K562 (cell line): ENCODE data around the gene ZFYVE27. TPM values are rescaled to one million over a fixed set of nuclear protein-coding genes. Genes with fewer than 3 reads are reported as not detected.

ENCODE experiments used
- DNMT1 ChIP-seq: fragments of 450-650 bp; IDR thresholded peaks from 2 replicates; pipeline ENCODE4 v1.6.1; 2016; ENCODE audit warnings: antibody characterized with exemption, mild to moderate bottlenecking
- MGA ChIP-seq: fragments of 450-650 bp; IDR thresholded peaks from 2 replicates; pipeline ENCODE4 v1.6.1; 2016; ENCODE audit warnings: mild to moderate bottlenecking, moderate library complexity
- NFIX ChIP-seq: fragments of 250-450 bp; sonication (Bioruptor Pico); IDR thresholded peaks from 2 replicates; pipeline ENCODE4 v1.4.0; 2020; ENCODE audit warnings: low read depth, mild to moderate bottlenecking, moderate library complexity
- TCF7L2 ChIP-seq: fragments of 150-350 bp; IDR thresholded peaks from 2 replicates; pipeline ENCODE4 v1.6.1; 2016; ENCODE audit warnings: low read depth, mild to moderate bottlenecking, low read length, moderate library complexity
- polyA plus RNA-seq, 8 experiments: library from polyadenylated mRNA; depleted of rRNA in 4 of 8; stranded (reverse) in 5 of 8; unstranded in 3 of 8; fragments of >200 nt; fragmentation: Nextera tagmentation in 2 of 8; fragmentation: Illumina TruSeq in 1 of 8; extraction: Ambion mirVana in 2 of 8; extraction: Trizol in 1 of 8; gene quantifications; 2 replicates each; pipeline versions ENCODE4 v1.2.1 to v1.2.3, GENCODE V29; 2011 to 2014; ENCODE audit warnings: inconsistent platforms in 1 of 8, missing spikeins in 1 of 8
- total RNA-seq, 7 experiments: library from RNA; depleted of rRNA in 6 of 7; stranded (reverse); fragments of >200 nt in 6 of 7; fragmentation: Illumina TruSeq in 2 of 7; extraction: Trizol in 2 of 7; gene quantifications; 2 replicates each; pipeline versions ENCODE4 v1.2.1 to v1.2.3, GENCODE V29; 2011 to 2021; ENCODE audit warnings: low replicate concordance in 1 of 7
- TF ChIP-seq, protein P1 (sequence below): fragments of 250-450 bp; sonication (Bioruptor Pico); IDR thresholded peaks from 2 replicates; pipeline ENCODE4 v1.8.0; 2021; ENCODE audit warnings: moderate library complexity, mild to moderate bottlenecking, inconsistent platforms

ZFYVE27 gene
- total and polyA plus RNA-seq, 9 of the 15 experiments (the other 6 are each of a cell fraction or from before 2014, with no cell fraction given), result 0.81 to 21.9 (median 15.3) TPM

GRCh38 chr10:97788552-97789442 lies 51.9 kb downstream of the ZFYVE27 start (continued):
- TF ChIP-seq MGA, result no peak
- no peak for TF ChIP-seq DNMT1
- TF ChIP-seq, protein P1, sequence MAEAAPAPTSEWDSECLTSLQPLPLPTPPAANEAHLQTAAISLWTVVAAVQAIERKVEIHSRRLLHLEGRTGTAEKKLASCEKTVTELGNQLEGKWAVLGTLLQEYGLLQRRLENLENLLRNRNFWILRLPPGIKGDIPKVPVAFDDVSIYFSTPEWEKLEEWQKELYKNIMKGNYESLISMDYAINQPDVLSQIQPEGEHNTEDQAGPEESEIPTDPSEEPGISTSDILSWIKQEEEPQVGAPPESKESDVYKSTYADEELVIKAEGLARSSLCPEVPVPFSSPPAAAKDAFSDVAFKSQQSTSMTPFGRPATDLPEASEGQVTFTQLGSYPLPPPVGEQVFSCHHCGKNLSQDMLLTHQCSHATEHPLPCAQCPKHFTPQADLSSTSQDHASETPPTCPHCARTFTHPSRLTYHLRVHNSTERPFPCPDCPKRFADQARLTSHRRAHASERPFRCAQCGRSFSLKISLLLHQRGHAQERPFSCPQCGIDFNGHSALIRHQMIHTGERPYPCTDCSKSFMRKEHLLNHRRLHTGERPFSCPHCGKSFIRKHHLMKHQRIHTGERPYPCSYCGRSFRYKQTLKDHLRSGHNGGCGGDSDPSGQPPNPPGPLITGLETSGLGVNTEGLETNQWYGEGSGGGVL, result no peak
- no peak for TF ChIP-seq TCF7L2
- TF ChIP-seq NFIX (CRISPR knock-in tag), result no peak
